CD4-positive, alpha-beta T cell treated with Interleukin-4 for 4 hours (primary cell): ENCODE data around the gene EPHA8.

ENCODE experiments used
- DNase-seq: peaks from one replicate; pipeline ENCODE4 v3.0.0-alpha.2; 2020

EPHA8 gene

GRCh38 chr1:22537441-22538139 is 25.7 kb upstream of the EPHA8 start:
- DNase-seq: no peak

- DNase-seq: no peak
Measured at GRCh38 chr1:22539510-22540118, 23.7 kb upstream of the EPHA8 start.

GRCh38 chr1:22540337-22540736 is 23.0 kb upstream of the EPHA8 start:
- no peak for DNase-seq

- no peak for DNase-seq
Measured at GRCh38 chr1:22542886-22543285, 20.4 kb upstream of the EPHA8 start.

GRCh38 chr1:22543679-22544078 is 19.6 kb upstream of the EPHA8 start:
- DNase-seq: no peak

- no peak for DNase-seq
Measured at GRCh38 chr1:22544606-22545005, 18.7 kb upstream of the EPHA8 start.

GRCh38 chr1:22545141-22545540 is 18.1 kb upstream of the EPHA8 start:
- DNase-seq: no peak

- DNase-seq: no peak
Measured at GRCh38 chr1:22547186-22547817, 16.0 kb upstream of the EPHA8 start.

GRCh38 chr1:22547818-22548462 is 15.3 kb upstream of the EPHA8 start:
- DNase-seq: no peak

- DNase-seq: no peak
Measured at GRCh38 chr1:22550021-22550420, 13.3 kb upstream of the EPHA8 start.

- DNase-seq: no peak
Measured at GRCh38 chr1:22551591-22551990, 11.7 kb upstream of the EPHA8 start.

GRCh38 chr1:22552021-22552420 is 11.3 kb upstream of the EPHA8 start:
- DNase-seq: no peak

GRCh38 chr1:22553104-22553880 is 10.0 kb upstream of the EPHA8 start:
- DNase-seq: no peak

GRCh38 chr1:22553991-22554522 is 9.2 kb upstream of the EPHA8 start:
- no peak for DNase-seq

GRCh38 chr1:22555371-22555656 is 8.0 kb upstream of the EPHA8 start:
- DNase-seq: no peak

- no peak for DNase-seq
Measured at GRCh38 chr1:22556391-22557104, 6.7 kb upstream of the EPHA8 start.

- no peak for DNase-seq
Measured at GRCh38 chr1:22557341-22557950, 5.8 kb upstream of the EPHA8 start.

- DNase-seq: no peak
Measured at GRCh38 chr1:22563671-22564602, 648 bp downstream of the EPHA8 start.

GRCh38 chr1:22566161-22566560 is 2.9 kb downstream of the EPHA8 start:
- DNase-seq: no peak

- no peak for DNase-seq
Measured at GRCh38 chr1:22567197-22567596, 3.9 kb downstream of the EPHA8 start.

GRCh38 chr1:22567994-22568393 is 4.7 kb downstream of the EPHA8 start:
- DNase-seq: no peak
